Lung (tissue), 12 donors: ENCODE measurements around the gene BCL11A. TPM values are rescaled to one million over a fixed set of nuclear protein-coding genes. Genes with fewer than 3 reads are reported as not detected.

Experiments
- ATAC-seq: fragments of 200-7000 bp; cut with Tn5 transposase; one replicate; pipeline ENCODE4 v1.9.1; 2020; ENCODE audit warnings: moderate number of reproducible peaks; ENCODE audit not compliant: insufficient read depth, low FRiP score
- DNase-seq, 3 donors: peaks; one replicate each; pipeline ENCODE4 v3.0.0-alpha.2; 2013 to 2017
- H3K27ac ChIP-seq, 2 donors: one replicate each; pipeline ENCODE4 v1.5.1; 2013; ENCODE audit warnings: mild to moderate bottlenecking in 2 of 2, moderate library complexity in 2 of 2, control low read depth in 1 of 2, inconsistent platforms in 1 of 2, low read depth in 1 of 2, low read length in 1 of 2
- H3K27me3 ChIP-seq, 3 donors: one replicate each; pipeline ENCODE4 v1.5.1; 2013; ENCODE audit warnings: low read length in 2 of 3; ENCODE audit not compliant: control insufficient read depth in 3 of 3, insufficient read depth in 3 of 3
- H3K36me3 ChIP-seq, 4 donors: one replicate each; pipeline ENCODE4 v1.5.1; 2013; ENCODE audit warnings: low read length in 4 of 4, mild to moderate bottlenecking in 1 of 4, moderate library complexity in 1 of 4; ENCODE audit not compliant: control insufficient read depth in 4 of 4, insufficient read depth in 4 of 4
- H3K4me1 ChIP-seq, 5 donors: one replicate each; pipeline ENCODE4 v1.5.1; 2013; ENCODE audit warnings: low read length in 5 of 5, mild to moderate bottlenecking in 2 of 5, moderate library complexity in 1 of 5; ENCODE audit not compliant: control insufficient read depth in 5 of 5, insufficient read depth in 5 of 5
- H3K4me3 ChIP-seq: one replicate; pipeline ENCODE4 v1.5.1; 2013; ENCODE audit warnings: mild to moderate bottlenecking, control low read depth, moderate library complexity
- H3K9ac ChIP-seq, 2 donors: one replicate each; pipeline ENCODE4 v1.5.1; 2013; ENCODE audit warnings: low read length in 2 of 2, control low read depth in 1 of 2; ENCODE audit not compliant: insufficient read depth in 1 of 2
- H3K9me3 ChIP-seq, 4 donors: one replicate each; pipeline ENCODE4 v1.5.1; 2013; ENCODE audit warnings: low read length in 3 of 4, mild to moderate bottlenecking in 1 of 4, moderate library complexity in 1 of 4; ENCODE audit not compliant: control insufficient read depth in 4 of 4, insufficient read depth in 3 of 4
- CTCF ChIP-seq: IDR thresholded peaks from 2 replicates; pipeline ENCODE4 v1.5.1; 2012; ENCODE audit warnings: mild to moderate bottlenecking; ENCODE audit errors: control extremely low read depth, extremely low read depth
- WGBS, 2 donors: extraction: QIAGEN DNeasy Blood & Tissue Kit; methylation state at CpG; one replicate each; pipeline ENCODE4 v1.1.7; 2013; 5-methylcytosine and 5-hydroxymethylcytosine counted together
- polyA plus RNA-seq, 2 donors: library from polyadenylated mRNA; stranded (reverse); fragments of 200-250 nt; gene quantifications; one replicate each; pipeline ENCODE4 v1.2.1, GENCODE V29; 2013
- total RNA-seq, 2 donors: library from RNA; depleted of rRNA in 1 of 2; stranded (reverse); fragments of >200 nt in 1 of 2; gene quantifications; one replicate each; pipeline ENCODE4 v1.2.1, GENCODE V29; 2014 to 2021
- donor health status: control.
- donor health status: control.
- donor health status: Bipolar disorder and iron deficiency.
- donor health status: healthy.
- donor health status: DM: yes; HTN: yes; CAD: no.

Gene BCL11A
- total and polyA plus RNA-seq, 4 donors, result 1.5 to 21.1 (median 4.7) TPM

GRCh38 chr2:60465736-60466135, 87.7 kb downstream of the BCL11A start:
- ATAC-seq (no peak), DNase-seq (no peak)
- Histone ChIP-seq H3K27me3 (no peaks in the 10 kb centered on the region), H3K9me3 (no peaks in the 10 kb centered on the region), H3K36me3 (no peaks in the 10 kb centered on the region), H3K9ac (no peak overlapping the region), H3K27ac (no peak overlapping the region), H3K4me3 (no peak overlapping the region), H3K4me1 (peaks cover 0 to 18% (median 0%) of the 10 kb centered on the region in 5 donors)
- 57 to 65% methylated on average over 4 of the region's 4 CpGs for WGBS, 2 donors
- TF ChIP-seq CTCF, result no peak

GRCh38 chr2:60463249-60463648, 90.2 kb downstream of the BCL11A start:
- 23 to 28% methylated on average over 6 of the region's 6 CpGs for WGBS, 2 donors
- H3K27ac ChIP-seq, result no peak overlapping the region
- TF ChIP-seq CTCF, result no peak
- DNase-seq (peak; percentile 79 to 92 (median 88)), ATAC-seq (no peak)
- no peaks in the 10 kb centered on the region for H3K27me3 ChIP-seq
- H3K36me3 ChIP-seq, result no peaks in the 10 kb centered on the region
- no peaks in the 10 kb centered on the region for H3K9me3 ChIP-seq
- no peak overlapping the region for H3K9ac ChIP-seq
- no peak overlapping the region for H3K4me3 ChIP-seq
- H3K4me1 ChIP-seq, result peaks cover 0 to 19% (median 0%) of the 10 kb centered on the region in 5 donors

DNA sequence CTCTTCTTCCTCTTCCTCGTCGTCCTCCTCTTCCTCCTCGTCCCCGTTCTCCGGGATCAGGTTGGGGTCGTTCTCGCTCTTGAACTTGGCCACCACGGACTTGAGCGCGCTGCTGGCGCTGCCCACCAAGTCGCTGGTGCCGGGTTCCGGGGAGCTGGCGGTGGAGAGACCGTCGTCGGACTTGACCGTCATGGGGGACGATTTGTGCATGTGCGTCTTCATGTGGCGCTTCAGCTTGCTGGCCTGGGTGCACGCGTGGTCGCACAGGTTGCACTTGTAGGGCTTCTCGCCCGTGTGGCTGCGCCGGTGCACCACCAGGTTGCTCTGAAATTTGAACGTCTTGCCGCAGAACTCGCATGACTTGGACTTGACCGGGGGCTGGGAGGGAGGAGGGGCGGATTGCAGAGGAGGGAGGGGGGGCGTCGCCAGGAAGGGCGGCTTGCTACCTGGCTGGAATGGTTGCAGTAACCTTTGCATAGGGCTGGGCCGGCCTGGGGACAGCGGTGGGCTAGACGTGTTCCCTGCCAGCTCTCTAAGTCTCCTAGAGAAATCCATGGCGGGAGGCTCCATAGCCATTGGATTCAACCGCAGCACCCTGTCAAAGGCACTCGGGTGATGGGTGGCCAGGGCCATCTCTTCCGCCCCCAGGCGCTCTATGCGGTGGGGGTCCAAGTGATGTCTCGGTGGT, 91.9 kb downstream of the BCL11A start:
- Histone ChIP-seq H3K4me1 (peaks cover 0 to 19% (median 0%) of the 10 kb centered on the region in 5 donors), H3K4me3 (no peak overlapping the region), H3K27me3 (no peaks in the 10 kb centered on the region), H3K9ac (no peak overlapping the region), H3K27ac (no peak overlapping the region), H3K36me3 (no peaks in the 10 kb centered on the region), H3K9me3 (no peaks in the 10 kb centered on the region)
- TF ChIP-seq CTCF, result no peak
- DNase-seq (no peak), ATAC-seq (no peak)
- 95 to 97% methylated on average over 47 of the region's 47 CpGs for WGBS, 2 donors
